Measurements from ENCODE around the gene PEX26. TPM values are rescaled to one million over a fixed set of nuclear protein-coding genes. Genes with fewer than 3 reads are reported as not detected.

Gene PEX26
- total RNA-seq, 1 donor from 2014 or later, result 23.9 TPM

- TF ChIP-seq, protein P1, sequence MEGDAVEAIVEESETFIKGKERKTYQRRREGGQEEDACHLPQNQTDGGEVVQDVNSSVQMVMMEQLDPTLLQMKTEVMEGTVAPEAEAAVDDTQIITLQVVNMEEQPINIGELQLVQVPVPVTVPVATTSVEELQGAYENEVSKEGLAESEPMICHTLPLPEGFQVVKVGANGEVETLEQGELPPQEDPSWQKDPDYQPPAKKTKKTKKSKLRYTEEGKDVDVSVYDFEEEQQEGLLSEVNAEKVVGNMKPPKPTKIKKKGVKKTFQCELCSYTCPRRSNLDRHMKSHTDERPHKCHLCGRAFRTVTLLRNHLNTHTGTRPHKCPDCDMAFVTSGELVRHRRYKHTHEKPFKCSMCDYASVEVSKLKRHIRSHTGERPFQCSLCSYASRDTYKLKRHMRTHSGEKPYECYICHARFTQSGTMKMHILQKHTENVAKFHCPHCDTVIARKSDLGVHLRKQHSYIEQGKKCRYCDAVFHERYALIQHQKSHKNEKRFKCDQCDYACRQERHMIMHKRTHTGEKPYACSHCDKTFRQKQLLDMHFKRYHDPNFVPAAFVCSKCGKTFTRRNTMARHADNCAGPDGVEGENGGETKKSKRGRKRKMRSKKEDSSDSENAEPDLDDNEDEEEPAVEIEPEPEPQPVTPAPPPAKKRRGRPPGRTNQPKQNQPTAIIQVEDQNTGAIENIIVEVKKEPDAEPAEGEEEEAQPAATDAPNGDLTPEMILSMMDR (conservative IDR thresholded peaks at IDR 0.05; ENCODE audit: low read depth, low read length), result no peak
- DNase-seq (ENCODE audit: low read depth), result no peak
- H3K4me3 ChIP-seq (ENCODE audit: low read depth, low read length), result no peak overlapping the region
Measured at GRCh38 chr22:18079706-18080233, 2.0 kb downstream of the PEX26 start.

DNA sequence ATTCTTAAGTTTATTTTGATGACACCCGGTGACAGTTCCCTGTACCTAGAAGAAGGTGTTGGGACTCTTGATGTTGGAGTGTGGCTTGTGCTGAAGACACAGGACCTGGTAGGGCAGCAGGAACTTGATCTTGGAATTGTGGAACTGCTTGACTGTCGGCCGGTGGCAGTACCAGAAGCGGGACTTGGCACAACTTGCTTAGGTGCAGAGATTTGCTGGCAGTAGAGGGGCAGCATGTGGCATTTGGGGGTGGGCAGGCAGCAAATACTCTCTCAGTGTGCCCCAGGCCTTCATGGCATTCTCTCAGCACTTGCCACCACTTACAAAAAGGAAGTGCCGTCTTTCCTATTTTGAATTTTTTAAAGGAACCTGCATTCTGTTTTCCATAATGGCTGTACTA, 3.6 kb downstream of the PEX26 start:
- no peak overlapping the region for H3K4me3 ChIP-seq (ENCODE audit: low read depth, low read length)
- TF ChIP-seq, protein P1 (conservative IDR thresholded peaks at IDR 0.05; ENCODE audit: low read depth, low read length), result no peak
- no peak for DNase-seq (ENCODE audit: low read depth)

DNA sequence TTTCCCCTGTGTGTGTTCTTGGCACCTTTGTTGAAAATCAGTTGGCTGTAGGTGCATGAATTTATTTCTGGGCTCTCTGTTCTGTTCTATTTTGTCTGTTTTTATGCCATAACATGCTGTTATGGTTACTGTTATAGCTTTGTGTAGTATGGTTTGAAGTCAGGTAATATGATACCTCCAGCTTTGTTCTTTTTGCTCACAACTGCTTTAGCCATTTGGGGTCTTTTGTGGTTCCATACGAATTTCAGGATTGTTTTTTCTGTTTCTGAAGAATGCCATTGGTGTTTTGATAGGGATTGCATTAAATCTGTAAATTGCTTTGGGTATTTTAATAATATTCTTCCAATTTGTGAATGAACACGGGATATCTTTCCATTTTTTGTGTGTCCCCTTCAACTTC, 4.7 kb downstream of the PEX26 start:
- TF ChIP-seq, protein P1 (conservative IDR thresholded peaks at IDR 0.05; ENCODE audit: low read depth, low read length), result no peak
- no peak for DNase-seq (ENCODE audit: low read depth)
- no peak overlapping the region for H3K4me3 ChIP-seq (ENCODE audit: low read depth, low read length)

GRCh38 chr22:18083406-18083805, 5.6 kb downstream of the PEX26 start:
- no peak for DNase-seq (ENCODE audit: low read depth)
- TF ChIP-seq, protein P1 (conservative IDR thresholded peaks at IDR 0.05; ENCODE audit: low read depth, low read length), result no peak
- no peak overlapping the region for H3K4me3 ChIP-seq (ENCODE audit: low read depth, low read length)

DNA sequence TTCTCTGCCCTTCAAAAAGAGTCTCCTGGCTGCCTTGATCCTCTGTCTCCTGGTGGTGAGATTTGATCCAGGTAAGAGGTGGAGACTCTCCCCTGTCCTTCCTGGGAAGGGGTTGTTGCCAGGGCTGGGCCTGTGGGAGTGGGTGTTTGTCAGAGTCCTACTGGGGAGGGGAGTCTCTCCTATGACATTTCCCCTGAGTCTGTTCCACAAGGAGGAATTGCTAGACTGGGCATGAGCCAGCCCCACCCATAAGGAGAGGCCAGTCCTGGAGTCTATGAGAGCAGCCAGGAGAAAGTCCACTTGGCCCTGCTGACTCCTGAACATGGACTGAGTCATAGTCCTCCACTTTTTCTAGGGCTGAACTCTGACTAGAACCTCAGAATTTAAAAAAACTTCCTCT, 7.4 kb downstream of the PEX26 start:
- TF ChIP-seq, protein P1 (conservative IDR thresholded peaks at IDR 0.05; ENCODE audit: low read depth, low read length), result no peak
- no peak for DNase-seq (ENCODE audit: low read depth)

DNA sequence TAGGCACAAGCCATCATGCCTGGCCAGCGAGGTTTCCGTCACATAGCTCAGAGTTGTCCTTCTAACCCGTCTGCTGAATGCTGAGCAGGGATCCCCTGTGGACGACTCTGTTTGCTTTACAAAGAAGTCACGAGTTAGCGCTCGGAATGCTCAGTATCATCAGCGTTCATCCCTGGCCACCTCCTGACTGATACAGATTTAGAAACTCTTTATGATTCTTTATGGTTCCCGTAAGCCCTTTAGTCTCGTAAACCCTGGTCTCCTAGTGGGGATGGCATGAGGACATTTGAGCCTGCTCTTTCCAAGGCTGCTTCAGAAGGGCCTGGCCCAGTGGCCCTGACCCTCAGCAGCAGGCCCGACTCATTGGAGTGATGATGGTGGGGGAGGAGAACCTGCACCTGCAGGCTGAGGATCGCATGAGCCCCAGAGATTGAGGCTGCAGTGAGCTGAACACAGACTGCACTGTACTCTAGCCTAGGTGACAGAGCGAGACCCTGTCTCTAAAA, 9.6 kb downstream of the PEX26 start:
- TF ChIP-seq, protein P1 (conservative IDR thresholded peaks at IDR 0.05; ENCODE audit: low read depth, low read length), result no peak
- no peak overlapping the region for H3K4me3 ChIP-seq (ENCODE audit: low read depth, low read length)
- no peak for DNase-seq (ENCODE audit: low read depth)

More for the DNA sequence above, 7.4 kb downstream of the PEX26 start:
- no peak overlapping the region for H3K4me3 ChIP-seq (ENCODE audit: low read depth, low read length)

Data from epithelial cell of proximal tubule (primary cell).